Fibroblast of lung (primary cell): Measurements from ENCODE around the gene TMEM9.

ENCODE experiments used
- CTCF ChIP-seq, 2 donors: IDR thresholded peaks in 1 of 2; conservative IDR thresholded peaks in 1 of 2; 1 replicate in 1 of 2; 2 replicates in 1 of 2; pipeline ENCODE4 v1.5.1; 2011 to 2012; ENCODE audit warnings: low read length in 2 of 2, control low read depth in 1 of 2, inconsistent platforms in 1 of 2, low read depth in 1 of 2, mild to moderate bottlenecking in 1 of 2
- EZH2 ChIP-seq: IDR thresholded peaks from 2 replicates; pipeline ENCODE4 v1.5.1; 2012; ENCODE audit warnings: low read length, control low read depth, mild to moderate bottlenecking; ENCODE audit errors: missing control alignments

- TF ChIP-seq EZH2, result no peak
- TF ChIP-seq CTCF (conservative IDR thresholded peaks at IDR 0.05 in 1 of 2, IDR thresholded peaks at IDR 0.05 in 1 of 2; ENCODE audit: low read depth in 1 of 2, low read length in 2 of 2), result no peak
Observed at GRCh38 chr1:201112926-201113325, 41.3 kb downstream of the TMEM9 start.
